Measurements from ENCODE around the gene SORCS3.

The SORCS3 gene

GRCh38 chr10:105023211-105024111 is 382.4 kb downstream of the SORCS3 start:
- DNase-seq (ENCODE audit: low read depth), result no peak

GRCh38 chr10:105024184-105024583 is 383.1 kb downstream of the SORCS3 start:
- no peak for DNase-seq (ENCODE audit: low read depth)

- no peak for DNase-seq (ENCODE audit: low read depth)
These were observed 384.0 kb downstream of the SORCS3 start for GRCh38 chr10:105025092-105025491.

GRCh38 chr10:105026566-105026965 is 385.5 kb downstream of the SORCS3 start:
- DNase-seq (ENCODE audit: low read depth), result no peak

- DNase-seq (ENCODE audit: low read depth), result no peak
These were observed 388.2 kb downstream of the SORCS3 start for GRCh38 chr10:105029286-105029685.

- no peak for DNase-seq (ENCODE audit: low read depth)
These were observed 395.9 kb downstream of the SORCS3 start for GRCh38 chr10:105037022-105037421.

GRCh38 chr10:105041956-105042355 is 400.9 kb downstream of the SORCS3 start:
- no peak for DNase-seq (ENCODE audit: low read depth)

- no peak for DNase-seq (ENCODE audit: low read depth)
These were observed 401.9 kb downstream of the SORCS3 start for GRCh38 chr10:105042906-105043552.

GRCh38 chr10:105044902-105045301 is 403.8 kb downstream of the SORCS3 start:
- no peak for DNase-seq (ENCODE audit: low read depth)

GRCh38 chr10:105056413-105056812 is 415.3 kb downstream of the SORCS3 start:
- DNase-seq (ENCODE audit: low read depth), result no peak

- DNase-seq (ENCODE audit: low read depth), result no peak
These were observed 421.9 kb downstream of the SORCS3 start for GRCh38 chr10:105062951-105063350.

- DNase-seq (ENCODE audit: low read depth), result no peak
These were observed 422.7 kb downstream of the SORCS3 start for GRCh38 chr10:105063796-105064195.

- DNase-seq (ENCODE audit: low read depth), result no peak
These were observed 427.4 kb downstream of the SORCS3 start for GRCh38 chr10:105068497-105068896.

- no peak for DNase-seq (ENCODE audit: low read depth)
These were observed 429.2 kb downstream of the SORCS3 start for GRCh38 chr10:105070249-105070648.

- DNase-seq (ENCODE audit: low read depth), result no peak
These were observed 429.9 kb downstream of the SORCS3 start for GRCh38 chr10:105070952-105071351.

- no peak for DNase-seq (ENCODE audit: low read depth)
These were observed 430.9 kb downstream of the SORCS3 start for GRCh38 chr10:105071980-105072379.

- no peak for DNase-seq (ENCODE audit: low read depth)
These were observed 432.9 kb downstream of the SORCS3 start for GRCh38 chr10:105073999-105074398.

GRCh38 chr10:105075031-105075430 is 433.9 kb downstream of the SORCS3 start:
- no peak for DNase-seq (ENCODE audit: low read depth)

GRCh38 chr10:105085980-105086379 is 444.9 kb downstream of the SORCS3 start:
- no peak for DNase-seq (ENCODE audit: low read depth)

GRCh38 chr10:105094048-105094447 is 453.0 kb downstream of the SORCS3 start:
- no peak for DNase-seq (ENCODE audit: low read depth)

- no peak for DNase-seq (ENCODE audit: low read depth)
These were observed 455.2 kb downstream of the SORCS3 start for GRCh38 chr10:105096316-105096715.

- no peak for DNase-seq (ENCODE audit: low read depth)
These were observed 461.9 kb downstream of the SORCS3 start for GRCh38 chr10:105102977-105103376.

- no peak for DNase-seq (ENCODE audit: low read depth)
These were observed 463.2 kb downstream of the SORCS3 start for GRCh38 chr10:105104297-105104696.
